GM18505 (cell line): ENCODE data around the gene RGL2.
"Not testable (repeated sequence)": the region's sequence is repeated elsewhere in the genome, so short reads cannot be mapped to it uniquely, and the experiment has no call there.

ENCODE experiments used
- ATAC-seq: cut with Tn5 transposase; IDR thresholded peaks from one replicate; pipeline ENCODE4 v1.9.1; 2021; ENCODE audit not compliant: unreplicated experiment
- POLR2A ChIP-seq: IDR thresholded peaks from 4 replicates; pipeline ENCODE4 v1.6.1; 2011; ENCODE audit warnings: borderline replicate concordance; ENCODE audit not compliant: insufficient read depth, insufficient read length; ENCODE audit errors: extremely low read depth

The RGL2 gene, protein sequence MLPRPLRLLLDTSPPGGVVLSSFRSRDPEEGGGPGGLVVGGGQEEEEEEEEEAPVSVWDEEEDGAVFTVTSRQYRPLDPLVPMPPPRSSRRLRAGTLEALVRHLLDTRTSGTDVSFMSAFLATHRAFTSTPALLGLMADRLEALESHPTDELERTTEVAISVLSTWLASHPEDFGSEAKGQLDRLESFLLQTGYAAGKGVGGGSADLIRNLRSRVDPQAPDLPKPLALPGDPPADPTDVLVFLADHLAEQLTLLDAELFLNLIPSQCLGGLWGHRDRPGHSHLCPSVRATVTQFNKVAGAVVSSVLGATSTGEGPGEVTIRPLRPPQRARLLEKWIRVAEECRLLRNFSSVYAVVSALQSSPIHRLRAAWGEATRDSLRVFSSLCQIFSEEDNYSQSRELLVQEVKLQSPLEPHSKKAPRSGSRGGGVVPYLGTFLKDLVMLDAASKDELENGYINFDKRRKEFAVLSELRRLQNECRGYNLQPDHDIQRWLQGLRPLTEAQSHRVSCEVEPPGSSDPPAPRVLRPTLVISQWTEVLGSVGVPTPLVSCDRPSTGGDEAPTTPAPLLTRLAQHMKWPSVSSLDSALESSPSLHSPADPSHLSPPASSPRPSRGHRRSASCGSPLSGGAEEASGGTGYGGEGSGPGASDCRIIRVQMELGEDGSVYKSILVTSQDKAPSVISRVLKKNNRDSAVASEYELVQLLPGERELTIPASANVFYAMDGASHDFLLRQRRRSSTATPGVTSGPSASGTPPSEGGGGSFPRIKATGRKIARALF

DNA sequence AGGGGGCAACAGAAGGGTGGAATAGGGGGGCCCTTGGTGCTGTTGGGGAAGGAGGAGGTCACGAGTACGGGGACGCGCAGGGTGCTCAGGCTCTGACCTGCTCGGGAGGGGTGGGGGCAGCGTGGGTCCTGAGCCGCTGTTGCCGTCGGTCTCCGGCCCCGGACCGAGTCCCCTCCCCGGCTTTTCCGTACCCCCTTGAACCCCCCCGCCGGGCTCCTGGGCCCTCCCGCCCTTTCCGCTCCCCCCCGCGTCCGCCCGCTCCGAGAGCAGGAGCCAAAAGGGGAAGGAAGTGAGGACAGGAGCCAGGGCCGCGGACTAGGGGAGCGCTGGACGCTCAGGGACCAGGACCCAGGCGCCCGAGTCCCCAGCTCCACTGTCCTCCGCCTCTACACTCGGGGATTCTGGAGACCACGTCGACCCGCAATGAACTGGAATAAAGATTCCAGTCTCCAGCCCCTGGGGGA is at the start of gene RGL2:
Gene RGL2, minus strand, starts transcription at position 170 of the 464 bp plus-strand sequence. CDS start 332 bp downstream, outside the sequence.
- ATAC-seq = peak; percentile 8
- TF ChIP-seq POLR2A = no peak

DNA sequence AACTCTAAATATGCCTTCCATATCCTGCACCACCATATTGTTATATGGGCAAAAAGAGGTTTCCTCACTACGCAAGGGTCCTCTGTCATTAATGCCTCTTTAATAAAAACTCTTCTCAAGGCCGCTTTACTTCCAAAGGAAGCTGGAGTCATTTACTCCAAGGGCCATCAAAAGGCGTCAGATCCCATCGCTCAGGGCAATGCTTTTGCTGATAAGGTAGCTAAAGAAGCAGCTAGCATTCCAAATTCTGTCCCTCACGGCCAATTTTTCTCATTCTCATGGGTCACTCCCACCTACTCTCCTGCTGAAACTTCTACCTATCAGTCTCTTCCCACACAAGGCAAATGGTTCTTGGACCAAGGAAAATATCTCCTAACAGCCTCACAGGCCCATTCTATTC is 49.1 kb upstream of the RGL2 start:
- no peak for ATAC-seq
- no peak for TF ChIP-seq POLR2A

DNA sequence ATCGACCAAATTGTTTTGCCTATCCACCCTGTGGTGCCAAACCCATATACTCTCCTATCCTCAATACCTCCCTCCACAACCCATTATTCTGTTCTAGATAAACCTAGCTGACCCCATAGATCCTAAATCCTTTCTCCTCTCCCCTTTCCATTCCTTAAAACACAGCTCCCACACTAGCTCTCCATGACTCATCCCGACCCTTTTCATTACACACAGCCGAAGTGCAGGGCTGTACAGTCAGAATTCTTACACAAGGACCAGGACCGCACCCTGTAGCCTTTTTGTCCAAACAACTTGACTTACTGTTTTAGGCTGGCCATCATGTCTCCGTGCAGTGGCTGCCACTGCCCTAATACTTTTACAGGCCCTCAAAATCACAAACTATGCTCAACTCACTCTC is 48.2 kb upstream of the RGL2 start:
- ATAC-seq = not testable (repeated sequence)

DNA sequence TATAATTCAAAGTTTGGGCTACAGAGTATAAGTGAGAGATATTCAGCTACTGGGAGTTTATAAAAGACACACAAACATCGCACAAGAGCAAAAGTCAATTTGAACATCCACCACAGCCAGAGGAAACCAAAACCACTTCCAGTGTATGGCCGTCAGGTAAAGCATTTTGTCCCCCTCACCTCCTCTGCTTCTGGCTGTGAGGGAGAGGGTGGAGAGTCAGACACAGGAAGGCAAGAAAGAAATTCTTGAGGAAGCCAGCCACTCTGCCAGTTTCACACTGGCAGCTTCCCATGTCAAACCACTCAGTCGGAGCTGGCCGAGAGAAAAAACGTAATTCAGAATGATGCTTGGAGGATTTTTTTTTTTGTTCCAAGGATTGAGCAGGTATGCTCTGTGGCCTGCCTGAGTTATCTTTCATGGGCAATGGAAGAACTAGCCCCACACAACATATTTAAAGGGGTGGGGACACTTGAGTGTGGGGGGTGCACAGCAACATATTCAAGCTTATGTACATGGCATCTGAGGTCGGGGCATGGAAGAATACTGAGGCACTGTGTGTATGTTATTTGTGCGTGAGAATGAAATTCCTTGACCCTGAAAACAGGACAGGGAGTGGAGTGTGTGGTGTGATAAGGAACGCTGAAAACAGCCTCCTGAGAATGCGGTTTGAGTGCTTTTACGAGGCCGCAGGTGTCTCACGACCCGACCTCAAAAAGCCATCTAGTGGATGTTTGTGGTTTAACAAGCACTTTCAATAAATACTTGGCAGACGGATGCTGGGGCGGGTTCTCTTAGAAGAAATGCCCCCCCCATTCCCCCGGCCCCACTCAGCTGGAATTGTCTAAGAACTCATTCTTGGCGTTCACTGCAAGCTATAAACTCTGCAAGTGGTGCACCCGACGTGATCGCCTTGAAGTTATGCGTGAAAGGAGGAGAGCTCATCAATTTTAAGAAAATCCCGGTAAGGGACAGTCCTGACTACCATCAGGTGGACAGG is 46.3 kb upstream of the RGL2 start:
- TF ChIP-seq POLR2A = no peak
- ATAC-seq = no peak

DNA sequence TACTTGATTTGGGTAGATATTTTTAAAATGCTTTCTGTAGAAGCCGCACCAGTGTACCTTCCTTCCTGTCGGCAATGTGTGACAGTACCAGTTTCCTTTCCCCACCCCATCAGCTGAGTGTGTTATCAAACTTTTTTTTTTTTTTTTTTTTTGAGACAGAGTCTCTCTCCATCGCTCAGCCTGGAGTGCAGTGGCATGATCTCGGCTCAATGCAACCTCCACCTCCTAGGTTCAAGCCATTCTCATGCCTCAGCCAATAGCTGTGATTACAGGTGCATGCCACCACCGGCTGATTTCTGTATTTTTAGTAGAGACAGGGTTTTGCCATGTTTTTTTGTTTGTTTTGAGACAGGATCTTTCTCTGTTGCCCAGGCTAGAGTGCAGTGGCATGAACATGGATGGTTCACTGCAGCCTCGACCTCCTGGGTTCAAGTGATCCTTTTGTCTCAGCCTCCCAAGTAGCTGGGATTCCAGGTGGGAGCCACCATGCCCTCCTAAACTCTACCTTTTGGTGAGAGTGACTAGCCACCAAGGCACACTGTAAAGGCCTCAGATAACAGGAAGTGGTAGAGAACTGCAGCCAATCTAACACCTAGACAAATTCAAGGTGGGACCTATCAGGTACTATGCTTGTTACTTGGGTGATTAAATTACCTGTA is 45.3 kb upstream of the RGL2 start:
- TF ChIP-seq POLR2A = no peak
- no peak for ATAC-seq

DNA sequence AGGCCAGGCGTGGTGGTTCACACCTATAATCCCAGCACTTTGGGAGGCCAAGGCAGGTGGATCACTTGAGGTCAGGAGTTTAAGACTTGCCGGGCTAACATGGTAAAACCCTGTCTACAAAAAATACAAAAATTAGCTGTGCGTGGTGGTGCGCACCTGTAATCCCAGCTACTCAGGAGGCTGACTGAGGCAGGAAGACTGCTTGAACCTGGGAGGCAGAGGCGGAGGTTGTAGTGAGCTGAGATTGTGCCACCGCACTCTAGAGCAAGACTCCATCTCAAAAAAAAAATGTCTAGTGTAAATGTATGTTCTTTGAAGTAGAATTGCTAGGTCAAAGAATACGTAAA is 44.8 kb upstream of the RGL2 start:
- not testable (repeated sequence) for ATAC-seq

DNA sequence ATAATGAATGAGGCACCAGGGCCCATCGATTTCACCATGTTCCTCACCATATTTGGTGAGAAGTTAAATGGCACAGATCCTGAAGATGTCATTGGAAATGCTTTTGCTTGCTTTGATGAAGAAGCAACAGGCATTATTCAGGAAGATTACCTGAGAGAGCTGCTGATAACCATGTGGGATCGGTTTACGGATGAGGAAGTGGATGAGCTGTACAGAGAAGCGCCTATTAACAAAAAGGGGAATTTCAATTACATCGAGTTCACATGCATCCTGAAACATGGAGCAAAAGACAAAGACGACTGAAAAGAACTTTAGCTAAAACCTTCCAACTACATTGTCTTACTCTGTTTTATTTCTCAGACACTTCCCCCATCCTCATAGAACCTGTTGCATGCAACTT is 40.5 kb upstream of the RGL2 start:
- TF ChIP-seq POLR2A = no peak
- no peak for ATAC-seq

DNA sequence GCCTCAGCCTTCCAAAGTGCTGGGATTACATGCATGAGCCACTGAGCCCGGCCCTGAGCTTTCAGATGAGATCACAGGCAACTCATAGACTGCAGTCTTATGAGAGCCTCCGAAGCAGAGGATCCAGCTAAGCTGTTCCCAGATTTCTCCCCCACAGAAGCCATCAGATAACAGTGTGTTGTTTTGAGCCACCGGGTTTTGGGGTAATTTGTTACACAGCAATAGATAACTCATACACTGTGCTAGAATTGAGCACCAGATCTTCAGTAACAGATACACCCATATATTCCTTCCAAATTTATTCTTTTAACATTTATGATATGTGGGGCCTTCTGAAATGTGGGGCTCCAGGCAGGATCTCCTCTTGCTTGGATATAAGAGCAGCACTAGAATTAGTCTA is 37.8 kb upstream of the RGL2 start:
- no peak for TF ChIP-seq POLR2A
- ATAC-seq = no peak

DNA sequence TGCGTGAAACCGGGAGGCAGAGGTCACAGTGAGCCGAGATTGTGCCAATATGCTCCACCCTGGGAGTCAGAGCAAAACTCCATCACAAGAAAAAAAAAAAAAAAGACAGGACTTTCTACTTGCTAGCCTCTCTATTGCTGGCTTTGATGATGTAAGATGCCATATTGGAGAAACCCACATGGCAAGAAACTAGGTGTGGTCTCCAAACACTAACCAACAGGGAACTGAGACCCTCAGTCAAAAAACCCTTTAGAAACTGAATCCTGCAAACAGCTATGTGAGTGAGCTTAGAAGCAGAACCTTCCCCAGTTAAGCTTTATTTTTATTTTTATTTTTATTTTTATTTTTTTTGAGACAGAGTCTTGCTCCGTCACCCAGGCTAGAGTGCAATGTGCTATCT is 37.2 kb upstream of the RGL2 start:
- ATAC-seq = no peak
- TF ChIP-seq POLR2A = no peak

DNA sequence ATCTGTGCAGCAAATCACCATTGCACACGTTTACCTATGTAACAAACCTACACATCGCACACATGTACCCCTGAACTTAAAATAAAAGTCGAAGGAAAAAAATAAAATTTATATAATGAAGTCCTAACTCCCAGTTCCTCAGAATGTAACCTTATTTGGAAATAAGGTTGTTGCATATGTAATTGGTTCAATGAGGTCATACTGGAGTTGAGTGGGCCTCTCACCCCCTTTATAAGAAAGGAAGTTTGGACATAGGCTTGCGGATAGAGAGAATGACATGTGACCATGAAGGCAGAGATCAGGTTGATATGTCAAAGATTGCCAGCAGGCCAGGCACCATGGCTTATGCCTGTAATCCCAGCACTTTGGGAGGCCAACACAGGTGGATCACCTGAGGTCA is 34.9 kb upstream of the RGL2 start:
- TF ChIP-seq POLR2A = no peak
- no peak for ATAC-seq

DNA sequence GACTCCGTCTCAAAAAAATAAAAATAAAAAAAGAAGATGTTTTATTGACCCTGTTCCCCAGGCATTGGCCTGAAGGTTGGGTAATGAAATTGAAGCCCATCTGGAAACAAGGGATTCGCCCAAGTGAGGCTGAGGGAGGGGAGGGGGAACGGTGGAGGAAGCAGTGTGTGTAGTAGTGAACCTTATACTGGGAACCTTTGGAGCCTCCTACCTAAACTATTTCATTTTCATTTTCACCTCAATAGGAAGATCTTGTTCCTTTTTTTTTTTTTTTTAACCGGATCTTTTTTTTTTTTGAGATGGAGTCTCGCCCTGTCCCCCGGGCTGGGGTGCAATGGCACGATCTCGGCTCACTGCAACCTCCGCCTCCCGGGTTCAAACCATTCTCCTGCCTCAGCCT is 32.0 kb upstream of the RGL2 start:
- ATAC-seq = no peak
- no peak for TF ChIP-seq POLR2A

DNA sequence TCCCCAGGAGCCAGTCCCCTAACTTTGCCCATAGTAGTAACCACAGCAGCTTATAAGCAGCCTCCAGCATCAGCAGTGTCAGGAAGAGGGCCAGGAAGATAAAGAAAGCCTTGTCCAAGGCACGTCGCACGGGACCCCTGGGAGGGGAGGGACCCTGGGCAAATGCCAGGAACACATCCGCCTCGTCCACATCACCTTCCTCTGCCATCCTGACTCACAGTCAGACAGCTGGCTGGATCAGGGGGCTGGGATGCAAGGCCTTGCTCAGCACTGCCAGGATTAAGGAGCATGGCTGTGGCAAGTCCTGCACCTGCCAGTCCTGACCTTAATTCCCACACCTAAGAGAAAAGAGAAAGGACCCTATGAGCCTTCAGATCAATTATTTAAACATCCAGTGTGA is 30.3 kb upstream of the RGL2 start:
- ATAC-seq = no peak
- no peak for TF ChIP-seq POLR2A

DNA sequence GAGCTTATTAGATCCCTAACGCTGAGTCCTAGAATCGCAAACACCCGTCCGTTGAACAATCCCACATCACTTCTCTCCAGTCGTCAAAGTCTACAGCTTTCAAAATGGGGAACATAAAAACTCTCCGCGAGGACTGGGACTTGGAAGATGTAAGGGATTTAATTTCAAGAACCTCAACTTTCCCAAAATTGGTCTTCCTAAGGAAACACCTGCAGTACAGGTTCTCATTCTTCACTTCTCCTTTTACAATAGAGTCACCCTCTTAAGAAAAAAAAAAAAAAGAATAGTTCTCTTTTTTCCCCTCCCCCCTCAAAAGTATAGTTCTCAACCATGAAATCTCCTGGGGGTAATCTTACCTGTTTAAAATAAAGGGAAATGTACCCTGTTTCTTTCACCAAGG is 25.4 kb upstream of the RGL2 start:
- no peak for TF ChIP-seq POLR2A
- no peak for ATAC-seq
